Mesendoderm (in vitro differentiated cells): ENCODE data around the gene PMP22.
A peak's percentile ranks its signal among the peaks of the same experiment; 100 is the strongest.

Experiments used
- DNase-seq: peaks from one replicate; pipeline ENCODE4 v3.0.0; 2013
- H2AK5ac ChIP-seq: 2 replicates; pipeline ENCODE4 v1.6.1; 2013; ENCODE audit warnings: low read length, inconsistent platforms
- H2BK120ac ChIP-seq: 2 replicates; pipeline ENCODE4 v1.6.1; 2013; ENCODE audit warnings: low read depth, mild to moderate bottlenecking, low read length, moderate library complexity, mixed read lengths
- H2BK15ac ChIP-seq: replicated peaks from 2 replicates; pipeline ENCODE4 v1.6.1; 2013; ENCODE audit warnings: low read depth, mild to moderate bottlenecking, moderate library complexity
- H2BK5ac ChIP-seq: 2 replicates; pipeline ENCODE4 v1.6.1; 2013; ENCODE audit warnings: low read length, inconsistent platforms
- H3K18ac ChIP-seq: 2 replicates; pipeline ENCODE4 v1.6.1; 2013; ENCODE audit warnings: mild to moderate bottlenecking, low read length, mixed read lengths
- H3K23ac ChIP-seq: one replicate; pipeline ENCODE4 v1.6.1; 2013; ENCODE audit warnings: low read length
- H3K27ac ChIP-seq: 2 replicates; pipeline ENCODE4 v1.5.1; 2013; ENCODE audit warnings: low read depth, mild to moderate bottlenecking, inconsistent platforms, low read length, moderate library complexity
- H3K27me3 ChIP-seq: 2 replicates; pipeline ENCODE4 v1.6.1; 2013; ENCODE audit warnings: low read length, control low read depth, mild to moderate bottlenecking, inconsistent platforms; ENCODE audit not compliant: insufficient read depth, poor library complexity
- H3K36me3 ChIP-seq: 2 replicates; pipeline ENCODE4 v1.6.1; 2013; ENCODE audit warnings: low read length, inconsistent platforms; ENCODE audit not compliant: control insufficient read depth, insufficient read depth
- H3K4ac ChIP-seq: one replicate; pipeline ENCODE4 v1.6.1; 2013; ENCODE audit warnings: low read depth, mild to moderate bottlenecking, low read length, moderate library complexity
- H3K4me1 ChIP-seq: 2 replicates; pipeline ENCODE4 v1.6.1; 2013; ENCODE audit warnings: low read depth, low read length, inconsistent platforms; ENCODE audit not compliant: control insufficient read depth
- H3K4me2 ChIP-seq: 2 replicates; pipeline ENCODE4 v1.6.1; 2013; ENCODE audit warnings: low read length
- H3K4me3 ChIP-seq: 2 replicates; pipeline ENCODE4 v1.5.1; 2013; ENCODE audit warnings: mild to moderate bottlenecking, low read length
- H3K56ac ChIP-seq: one replicate; pipeline ENCODE4 v1.6.1; 2013; ENCODE audit warnings: low read length
- H3K79me1 ChIP-seq: 2 replicates; pipeline ENCODE4 v1.6.1; 2013; ENCODE audit warnings: low read length, inconsistent platforms
- H3K79me2 ChIP-seq: 2 replicates; pipeline ENCODE4 v1.6.1; 2013; ENCODE audit warnings: mild to moderate bottlenecking, low read length; ENCODE audit not compliant: control insufficient read depth, insufficient read depth
- H3K9ac ChIP-seq: 2 replicates; pipeline ENCODE4 v1.6.1; 2013; ENCODE audit warnings: low read length, inconsistent platforms
- H4K5ac ChIP-seq: one replicate; pipeline ENCODE4 v1.6.1; 2013; ENCODE audit warnings: low read length
- H4K8ac ChIP-seq: one replicate; pipeline ENCODE4 v1.6.1; 2013; ENCODE audit warnings: low read depth, mild to moderate bottlenecking, control low read depth, low read length, moderate library complexity
- WGBS: extraction: QIAGEN DNeasy Blood & Tissue Kit; methylation state at CpG from one replicate; pipeline ENCODE4 v1.1.7; 2013; ENCODE audit warnings: low lambda C conversion rate, missing lambda C conversion rate; ENCODE audit not compliant: insufficient coverage; ENCODE audit errors: extremely low coverage; 5-methylcytosine and 5-hydroxymethylcytosine counted together

PMP22 gene

DNA sequence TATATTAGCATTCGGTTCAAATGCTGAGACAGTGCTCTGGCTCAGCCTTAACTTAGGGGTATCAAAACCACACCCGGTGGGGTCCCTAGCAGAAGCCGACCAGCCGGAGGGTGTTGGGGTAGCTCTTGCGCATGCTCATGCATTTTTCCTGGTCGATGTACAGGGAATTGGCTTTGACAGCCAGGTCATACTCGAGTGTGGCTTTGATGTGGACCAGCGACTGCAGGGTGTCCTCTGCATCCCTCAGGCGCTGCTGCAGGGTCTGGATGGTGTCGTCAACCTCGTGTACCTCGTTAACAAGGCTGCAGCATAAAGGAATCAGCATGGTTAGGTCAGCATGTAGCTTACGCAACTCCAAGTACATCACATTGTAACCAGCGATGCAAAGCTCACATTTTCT is 38.7 kb upstream of the PMP22 start:
- H2AK5ac ChIP-seq, result no peak overlapping the region
- H2BK15ac ChIP-seq, result no peak overlapping the region
- H3K36me3 ChIP-seq, result no peaks in the 10 kb centered on the region
- H3K23ac ChIP-seq, result no peak overlapping the region
- no peak overlapping the region for H3K9ac ChIP-seq
- H3K79me2 ChIP-seq, result no peaks in the 10 kb centered on the region
- H4K5ac ChIP-seq, result no peak overlapping the region
- DNase-seq, result no peak
- H3K4ac ChIP-seq, result no peak overlapping the region
- no peaks in the 10 kb centered on the region for H3K4me1 ChIP-seq
- H4K8ac ChIP-seq, result no peak overlapping the region
- no peak overlapping the region for H3K18ac ChIP-seq
- H2BK5ac ChIP-seq, result no peak overlapping the region
- no peak overlapping the region for H3K27ac ChIP-seq
- no CpG with 5 or more reads among the region's 14 CpGs for WGBS
- H3K56ac ChIP-seq, result no peak overlapping the region
- H3K79me1 ChIP-seq, result no peaks in the 10 kb centered on the region
- no peak overlapping the region for H2BK120ac ChIP-seq
- H3K4me3 ChIP-seq, result no peak overlapping the region
- no peaks in the 10 kb centered on the region for H3K27me3 ChIP-seq
- no peak overlapping the region for H3K4me2 ChIP-seq

DNA sequence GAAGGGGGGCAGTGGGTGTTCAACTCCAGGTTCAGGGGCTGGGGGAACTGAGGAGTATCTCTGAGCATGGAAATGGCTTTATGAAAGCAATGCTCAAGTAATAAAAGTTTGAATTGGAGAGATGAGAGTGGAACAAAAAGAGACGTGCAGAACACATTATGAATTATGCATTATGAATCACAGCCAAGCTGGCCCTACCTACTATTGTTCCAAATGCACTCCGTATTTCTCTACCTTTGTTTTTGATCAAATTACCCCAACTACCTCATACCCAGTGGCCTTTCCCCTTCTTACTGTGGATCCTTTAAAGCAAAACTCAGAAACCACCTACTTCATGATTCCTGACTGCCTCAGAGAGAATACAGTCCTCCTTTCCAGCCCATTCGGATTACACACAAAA is 38.1 kb upstream of the PMP22 start:
- no peak overlapping the region for H3K4ac ChIP-seq
- H3K79me2 ChIP-seq, result no peaks in the 10 kb centered on the region
- no peak overlapping the region for H3K4me2 ChIP-seq
- H2BK15ac ChIP-seq, result no peak overlapping the region
- no peak overlapping the region for H4K8ac ChIP-seq
- H3K56ac ChIP-seq, result no peak overlapping the region
- H3K27me3 ChIP-seq, result no peaks in the 10 kb centered on the region
- H3K9ac ChIP-seq, result no peak overlapping the region
- no peak overlapping the region for H4K5ac ChIP-seq
- no peak overlapping the region for H3K18ac ChIP-seq
- WGBS, result no CpG with 5 or more reads among the region's 3 CpGs
- H3K4me3 ChIP-seq, result no peak overlapping the region
- H3K23ac ChIP-seq, result no peak overlapping the region
- no peaks in the 10 kb centered on the region for H3K4me1 ChIP-seq
- no peaks in the 10 kb centered on the region for H3K79me1 ChIP-seq
- H2AK5ac ChIP-seq, result no peak overlapping the region
- no peak for DNase-seq
- H3K27ac ChIP-seq, result no peak overlapping the region
- no peak overlapping the region for H2BK120ac ChIP-seq
- H2BK5ac ChIP-seq, result no peak overlapping the region
- H3K36me3 ChIP-seq, result no peaks in the 10 kb centered on the region

DNA sequence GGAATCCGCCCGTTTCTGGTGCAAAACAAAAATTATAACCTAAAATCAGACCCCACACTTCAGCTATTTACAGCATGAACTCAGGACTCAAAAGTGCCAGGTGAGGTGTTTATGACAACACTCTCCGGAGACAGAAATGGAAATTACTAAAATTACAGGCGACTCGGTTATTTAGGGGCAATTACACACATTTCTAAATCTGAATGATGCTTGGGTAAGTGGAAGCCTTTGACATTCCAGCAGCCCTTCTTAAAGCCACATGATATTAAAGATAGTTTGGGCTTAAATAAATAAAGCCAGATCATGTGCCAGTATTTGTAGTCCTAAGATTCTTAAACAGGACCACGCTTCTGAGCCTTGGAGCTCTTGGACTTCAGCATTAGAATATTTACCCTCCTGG is 36.7 kb upstream of the PMP22 start:
- DNase-seq, result no peak
- no peaks in the 10 kb centered on the region for H3K27me3 ChIP-seq

DNA sequence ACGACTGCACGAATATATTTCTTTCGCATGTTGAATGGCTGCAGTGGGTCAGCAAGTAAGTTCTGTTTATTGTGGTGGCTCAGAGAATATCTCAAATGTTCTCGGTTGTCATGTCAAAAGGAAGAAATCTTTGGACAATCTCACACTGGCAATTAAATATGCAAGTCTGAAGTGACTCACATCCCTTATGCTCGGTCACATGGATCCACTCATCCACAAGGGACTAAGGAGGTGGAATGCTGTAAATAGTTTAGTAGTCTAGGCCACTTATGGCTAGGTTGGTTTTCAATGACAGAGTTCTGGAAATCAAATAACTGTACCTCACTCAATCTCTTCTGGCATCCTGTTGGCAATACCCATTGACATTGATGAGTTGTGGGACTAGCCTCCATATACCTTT is 33.0 kb upstream of the PMP22 start:
- H3K4me1 ChIP-seq, result no peaks in the 10 kb centered on the region
- H3K9ac ChIP-seq, result no peak overlapping the region
- H2BK5ac ChIP-seq, result no peak overlapping the region
- no peak overlapping the region for H3K4ac ChIP-seq
- no peaks in the 10 kb centered on the region for H3K79me2 ChIP-seq
- H3K36me3 ChIP-seq, result no peaks in the 10 kb centered on the region
- no peak overlapping the region for H2AK5ac ChIP-seq
- H3K4me2 ChIP-seq, result no peak overlapping the region
- no peak overlapping the region for H4K8ac ChIP-seq
- no peaks in the 10 kb centered on the region for H3K79me1 ChIP-seq
- no peak overlapping the region for H3K23ac ChIP-seq
- no peak overlapping the region for H3K56ac ChIP-seq
- no peak for DNase-seq
- H4K5ac ChIP-seq, result no peak overlapping the region
- H2BK120ac ChIP-seq, result no peak overlapping the region
- H3K27me3 ChIP-seq, result no peaks in the 10 kb centered on the region
- no CpG with 5 or more reads among the region's 5 CpGs for WGBS
- H3K27ac ChIP-seq, result no peak overlapping the region
- H3K4me3 ChIP-seq, result no peak overlapping the region
- H2BK15ac ChIP-seq, result no peak overlapping the region
- no peak overlapping the region for H3K18ac ChIP-seq

More for the DNA sequence above, 36.7 kb upstream of the PMP22 start:
- H3K9ac ChIP-seq, result no peak overlapping the region
- no peak overlapping the region for H4K8ac ChIP-seq
- no peak overlapping the region for H2AK5ac ChIP-seq
- H3K79me2 ChIP-seq, result no peaks in the 10 kb centered on the region
- H2BK5ac ChIP-seq, result no peak overlapping the region
- no peaks in the 10 kb centered on the region for H3K36me3 ChIP-seq
- WGBS, result no CpG with 5 or more reads among the region's 6 CpGs
- no peak overlapping the region for H3K4ac ChIP-seq
- H2BK120ac ChIP-seq, result no peak overlapping the region
- no peak overlapping the region for H3K4me3 ChIP-seq
- no peak overlapping the region for H3K56ac ChIP-seq
- no peaks in the 10 kb centered on the region for H3K79me1 ChIP-seq
- no peak overlapping the region for H2BK15ac ChIP-seq
- H3K27ac ChIP-seq, result no peak overlapping the region
- H3K23ac ChIP-seq, result no peak overlapping the region
- no peak overlapping the region for H3K4me2 ChIP-seq
- H3K18ac ChIP-seq, result no peak overlapping the region
- H4K5ac ChIP-seq, result no peak overlapping the region
- H3K4me1 ChIP-seq, result no peaks in the 10 kb centered on the region

DNA sequence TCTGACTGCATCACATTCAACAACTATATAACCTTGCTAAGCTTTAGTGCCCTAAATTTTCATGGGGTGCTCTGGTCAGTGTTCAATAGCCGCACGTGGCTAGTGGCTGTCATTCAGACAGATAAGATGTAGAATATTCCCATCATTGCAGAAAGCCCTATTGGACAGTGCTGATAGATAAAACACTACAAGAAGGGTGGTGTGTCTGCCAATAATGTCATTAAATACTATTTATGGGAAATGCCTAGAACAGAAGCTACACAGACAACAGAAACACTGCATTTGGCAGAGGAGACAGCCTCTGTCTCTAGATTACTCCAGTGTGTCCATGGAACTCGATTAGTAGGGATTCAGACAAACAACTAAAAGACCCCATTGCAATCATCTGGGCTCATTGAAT is 28.4 kb upstream of the PMP22 start:
- H3K18ac ChIP-seq, result no peak overlapping the region

DNA sequence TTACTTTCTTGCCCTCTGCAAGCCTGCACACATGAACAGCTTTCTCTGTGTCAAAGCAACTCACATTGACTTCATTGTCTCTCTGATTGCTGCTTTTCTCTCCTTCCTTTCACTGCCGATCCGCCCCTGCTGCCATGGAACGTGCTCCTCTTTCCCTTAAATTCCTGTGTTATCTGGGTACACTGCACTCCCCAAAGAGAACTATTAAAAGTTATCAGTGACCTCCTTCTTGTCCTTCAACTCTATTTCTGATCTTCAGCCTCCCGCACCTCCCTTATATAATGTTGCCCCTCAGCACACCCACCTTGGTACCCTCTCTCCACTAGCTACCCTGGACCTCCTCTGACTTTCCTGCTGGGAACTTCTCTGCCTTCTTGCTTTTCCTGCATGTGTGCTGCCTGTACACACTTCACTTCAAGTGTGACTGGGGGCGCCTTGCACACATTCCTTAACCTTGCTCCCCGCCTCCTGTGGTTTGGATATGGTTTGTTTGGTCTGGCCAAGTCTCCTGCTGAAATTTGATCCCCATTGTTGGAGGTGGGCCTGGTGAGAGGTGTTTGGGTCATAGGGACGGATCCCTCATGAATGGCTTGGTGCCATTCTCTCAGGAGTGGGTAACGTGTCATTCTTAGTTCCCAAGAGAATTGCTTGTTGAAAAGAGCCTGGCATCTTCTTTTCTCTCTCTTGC is 26.7 kb upstream of the PMP22 start:
- H4K5ac ChIP-seq, result no peak overlapping the region
- H2BK5ac ChIP-seq, result no peak overlapping the region
- H3K4me2 ChIP-seq, result no peak overlapping the region
- no peaks in the 10 kb centered on the region for H3K27me3 ChIP-seq
- H3K9ac ChIP-seq, result no peak overlapping the region
- H2BK15ac ChIP-seq, result no peak overlapping the region
- no peak overlapping the region for H3K4me3 ChIP-seq
- H3K79me2 ChIP-seq, result no peaks in the 10 kb centered on the region
- no peak overlapping the region for H2BK120ac ChIP-seq
- H2AK5ac ChIP-seq, result no peak overlapping the region
- H4K8ac ChIP-seq, result no peak overlapping the region
- H3K27ac ChIP-seq, result no peak overlapping the region
- no peaks in the 10 kb centered on the region for H3K4me1 ChIP-seq
- H3K18ac ChIP-seq, result no peak overlapping the region
- H3K23ac ChIP-seq, result peak overlapping the region; percentile 36
- H3K36me3 ChIP-seq, result no peaks in the 10 kb centered on the region
- WGBS, result no CpG with 5 or more reads among the region's 8 CpGs
- no peak overlapping the region for H3K4ac ChIP-seq
- no peaks in the 10 kb centered on the region for H3K79me1 ChIP-seq
- no peak overlapping the region for H3K56ac ChIP-seq
- no peak for DNase-seq

More for the DNA sequence above, 28.4 kb upstream of the PMP22 start:
- DNase-seq, result no peak
- no CpG with 5 or more reads among the region's 3 CpGs for WGBS
- Histone ChIP-seq H3K79me2 (no peaks in the 10 kb centered on the region), H2AK5ac (no peak overlapping the region), H2BK120ac (no peak overlapping the region), H3K4me3 (no peak overlapping the region), H2BK15ac (no peak overlapping the region), H3K4me1 (no peaks in the 10 kb centered on the region), H3K27ac (no peak overlapping the region), H3K4ac (no peak overlapping the region), H3K79me1 (no peaks in the 10 kb centered on the region), H3K4me2 (no peak overlapping the region), H2BK5ac (no peak overlapping the region), H3K23ac (no peak overlapping the region), H3K56ac (no peak overlapping the region), H3K9ac (no peak overlapping the region), H4K5ac (no peak overlapping the region), H4K8ac (no peak overlapping the region), H3K27me3 (no peaks in the 10 kb centered on the region), H3K36me3 (no peaks in the 10 kb centered on the region)
